ENCODE data around the gene ANKRD29.

- TF ChIP-seq CTCF (IDR thresholded peaks at IDR 0.05; ENCODE audit: low read depth, low read length) (no peak), POLR2A (IDR thresholded peaks at IDR 0.05; ENCODE audit: extremely low read depth, insufficient read length) (no peak)
These were observed 81.9 kb downstream of the ANKRD29 start for GRCh38 chr18:23580677-23581367.
